ENCODE results near the gene ZBTB45.
A peak's percentile ranks its signal among the peaks of the same experiment; 100 is the strongest.
"Not testable (repeated sequence)": the region's sequence is repeated elsewhere in the genome, so short reads cannot be mapped to it uniquely, and the experiment has no call there.

ZBTB45 gene

GRCh38 chr19:58554494-58555368 is 35.1 kb upstream of the ZBTB45 start, which contains the start of gene CHMP2A:
TSS of gene CHMP2A (minus strand) at chr19:58555105. CDS start at chr19:58554212, 893 bp downstream.
- DNase-seq (ENCODE audit: low read depth, low spot score) = peak; percentile 93

- no peak for DNase-seq (ENCODE audit: low read depth, low spot score)
Measured at GRCh38 chr19:58553799-58554493, 34.3 kb upstream of the ZBTB45 start.

GRCh38 chr19:58552655-58553054 is 33.0 kb upstream of the ZBTB45 start:
- DNase-seq (ENCODE audit: low read depth, low spot score) = no peak

GRCh38 chr19:58551577-58552471 is 32.2 kb upstream of the ZBTB45 start:
- DNase-seq (ENCODE audit: low read depth, low spot score) = no peak

GRCh38 chr19:58551123-58551497 is 31.5 kb upstream of the ZBTB45 start:
- no peak for DNase-seq (ENCODE audit: low read depth, low spot score)

GRCh38 chr19:58550362-58551122 is 30.9 kb upstream of the ZBTB45 start:
- no peak for DNase-seq (ENCODE audit: low read depth, low spot score)

- DNase-seq (ENCODE audit: low read depth, low spot score) = no peak
Measured at GRCh38 chr19:58549664-58550361, 30.2 kb upstream of the ZBTB45 start.

- DNase-seq (ENCODE audit: low read depth, low spot score) = no peak
Measured at GRCh38 chr19:58548859-58549663, 29.5 kb upstream of the ZBTB45 start.

GRCh38 chr19:58547323-58548312 is 28.0 kb upstream of the ZBTB45 start:
- DNase-seq (ENCODE audit: low read depth, low spot score) = no peak

- no peak for DNase-seq (ENCODE audit: low read depth, low spot score)
Measured at GRCh38 chr19:58546019-58546530, 26.5 kb upstream of the ZBTB45 start.

- DNase-seq (ENCODE audit: low read depth, low spot score) = no peak
Measured at GRCh38 chr19:58545286-58546018, 25.8 kb upstream of the ZBTB45 start.

- no peak for DNase-seq (ENCODE audit: low read depth, low spot score)
Measured at GRCh38 chr19:58544591-58545285, 25.1 kb upstream of the ZBTB45 start.

- peak; percentile 97 for DNase-seq (ENCODE audit: low read depth, low spot score)
Measured at GRCh38 chr19:58543826-58544590, 24.4 kb upstream of the ZBTB45 start, which contains the start of gene TRIM28. TSS of gene TRIM28 (plus strand) at chr19:58544064. CDS start at chr19:58544758, 694 bp downstream.

- DNase-seq (ENCODE audit: low read depth, low spot score) = not testable (repeated sequence)
Measured at GRCh38 chr19:58542641-58543372, 23.2 kb upstream of the ZBTB45 start.

- not testable (repeated sequence) for DNase-seq (ENCODE audit: low read depth, low spot score)
Measured at GRCh38 chr19:58539169-58539559, 19.6 kb upstream of the ZBTB45 start.
